Activated gamma-delta T cell treated with Interleukin-2 at 50 U/mL for 16 hours (primary cell): ENCODE data around the gene SGMS2.
"Not testable (repeated sequence)": the region's sequence is repeated elsewhere in the genome, so short reads cannot be mapped to it uniquely, and the experiment has no call there.

ENCODE experiments used
- DNase-seq: peaks from one replicate; pipeline ENCODE4 v3.0.0-alpha.2; 2020

SGMS2 gene

DNA sequence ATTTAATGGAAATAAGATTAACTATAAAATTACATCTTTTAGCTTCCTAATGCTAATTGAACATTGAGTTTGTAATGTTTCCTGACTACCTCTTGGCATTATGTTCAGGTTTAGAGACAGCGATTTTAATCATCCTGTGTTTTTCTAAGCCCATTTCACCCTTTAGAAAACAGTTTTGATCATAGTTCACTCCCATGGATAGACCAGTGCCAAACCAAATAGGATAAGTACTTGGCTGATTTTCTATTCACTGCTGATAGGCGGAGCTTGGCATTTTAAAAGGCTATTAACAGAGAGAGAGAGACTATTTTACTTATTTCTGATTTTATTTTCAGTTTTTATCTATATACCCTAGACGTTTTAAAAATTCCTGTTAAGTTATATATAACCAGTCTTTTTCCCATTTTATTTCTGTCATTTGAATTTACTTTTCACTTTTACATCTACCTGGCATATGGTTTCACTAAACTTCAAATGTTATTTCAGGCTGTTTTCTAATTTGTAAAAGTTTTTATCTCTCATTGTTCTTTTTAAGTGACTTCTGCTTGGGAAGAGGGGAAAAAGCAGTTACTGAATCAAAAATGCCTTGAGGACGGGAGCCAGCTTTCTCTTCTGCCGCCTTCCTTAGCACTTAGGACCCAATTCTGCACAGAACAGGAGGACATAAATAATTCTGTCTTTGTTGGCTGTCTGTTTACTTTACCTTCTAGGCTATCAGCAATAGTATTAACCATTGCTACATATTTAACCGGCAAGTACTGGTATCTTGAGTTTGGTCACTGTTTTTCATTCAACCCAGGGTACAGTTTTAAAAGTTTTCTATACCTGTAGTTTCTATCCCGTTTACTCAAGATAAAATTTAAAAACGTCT, 46.4 kb downstream of the SGMS2 start:
- no peak for DNase-seq

- no peak for DNase-seq
Observed at GRCh38 chr4:107874024-107874423, 49.3 kb downstream of the SGMS2 start.

- DNase-seq, result no peak
Observed at GRCh38 chr4:107876099-107876498, 51.4 kb downstream of the SGMS2 start.

DNA sequence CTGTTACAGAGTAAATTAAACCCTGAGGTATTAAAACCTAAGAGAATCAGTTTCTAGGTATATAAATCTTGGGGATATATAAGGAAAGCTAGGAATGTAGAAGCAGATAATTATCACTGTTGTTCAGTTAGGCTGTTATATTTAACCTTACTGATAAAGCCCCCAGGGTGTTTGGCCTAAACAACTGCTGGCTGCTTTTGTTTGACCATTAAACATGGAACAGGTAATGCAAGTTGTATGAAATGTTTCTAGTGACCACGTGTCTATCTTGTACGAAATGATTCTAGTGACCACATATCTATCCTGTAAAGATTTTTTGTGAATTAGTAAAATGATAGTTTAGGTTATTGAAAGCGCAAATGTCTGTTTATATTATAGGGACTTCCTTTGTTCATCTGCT, 52.6 kb downstream of the SGMS2 start:
- DNase-seq, result no peak

DNA sequence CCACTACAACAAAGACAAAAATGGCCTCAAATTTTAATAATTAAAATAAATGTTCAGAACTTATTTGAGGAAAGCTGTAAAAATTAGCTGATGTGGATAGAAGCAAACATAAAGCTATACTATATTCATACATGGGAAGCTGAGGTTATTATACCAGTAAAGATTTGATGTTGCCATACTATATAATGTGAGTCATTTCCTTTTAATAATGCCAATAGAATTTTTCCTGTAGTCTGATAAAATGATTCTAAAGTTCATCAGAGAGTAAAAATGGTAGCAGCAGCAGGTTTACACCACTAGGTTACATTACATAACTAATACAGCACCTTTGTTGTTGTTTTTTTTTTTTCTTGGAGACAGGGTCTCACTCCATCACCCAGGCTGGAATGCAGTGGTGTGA, 61.1 kb downstream of the SGMS2 start:
- no peak for DNase-seq

GRCh38 chr4:107888237-107888636, 63.5 kb downstream of the SGMS2 start:
- no peak for DNase-seq

DNA sequence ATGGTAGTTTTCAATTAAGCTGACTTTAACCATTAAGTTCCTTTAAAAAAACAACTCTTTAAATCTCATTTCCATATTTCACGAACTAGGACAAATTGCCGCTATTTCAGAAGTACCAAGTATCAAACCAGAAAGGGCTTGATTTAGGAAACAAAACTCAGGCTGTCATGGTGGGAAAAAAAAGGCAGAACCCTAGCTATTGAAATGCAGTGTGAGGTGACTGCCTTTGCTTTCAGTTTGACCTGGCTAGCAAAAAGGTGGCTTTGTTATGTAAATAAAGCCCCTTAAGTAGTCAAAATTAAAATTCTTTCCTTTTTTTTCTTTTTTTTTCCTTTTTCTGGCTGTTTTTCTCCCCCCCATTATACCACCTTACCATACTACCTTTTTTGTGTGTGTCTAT, 66.0 kb downstream of the SGMS2 start:
- no peak for DNase-seq

GRCh38 chr4:107891299-107891698, 66.6 kb downstream of the SGMS2 start:
- no peak for DNase-seq

DNA sequence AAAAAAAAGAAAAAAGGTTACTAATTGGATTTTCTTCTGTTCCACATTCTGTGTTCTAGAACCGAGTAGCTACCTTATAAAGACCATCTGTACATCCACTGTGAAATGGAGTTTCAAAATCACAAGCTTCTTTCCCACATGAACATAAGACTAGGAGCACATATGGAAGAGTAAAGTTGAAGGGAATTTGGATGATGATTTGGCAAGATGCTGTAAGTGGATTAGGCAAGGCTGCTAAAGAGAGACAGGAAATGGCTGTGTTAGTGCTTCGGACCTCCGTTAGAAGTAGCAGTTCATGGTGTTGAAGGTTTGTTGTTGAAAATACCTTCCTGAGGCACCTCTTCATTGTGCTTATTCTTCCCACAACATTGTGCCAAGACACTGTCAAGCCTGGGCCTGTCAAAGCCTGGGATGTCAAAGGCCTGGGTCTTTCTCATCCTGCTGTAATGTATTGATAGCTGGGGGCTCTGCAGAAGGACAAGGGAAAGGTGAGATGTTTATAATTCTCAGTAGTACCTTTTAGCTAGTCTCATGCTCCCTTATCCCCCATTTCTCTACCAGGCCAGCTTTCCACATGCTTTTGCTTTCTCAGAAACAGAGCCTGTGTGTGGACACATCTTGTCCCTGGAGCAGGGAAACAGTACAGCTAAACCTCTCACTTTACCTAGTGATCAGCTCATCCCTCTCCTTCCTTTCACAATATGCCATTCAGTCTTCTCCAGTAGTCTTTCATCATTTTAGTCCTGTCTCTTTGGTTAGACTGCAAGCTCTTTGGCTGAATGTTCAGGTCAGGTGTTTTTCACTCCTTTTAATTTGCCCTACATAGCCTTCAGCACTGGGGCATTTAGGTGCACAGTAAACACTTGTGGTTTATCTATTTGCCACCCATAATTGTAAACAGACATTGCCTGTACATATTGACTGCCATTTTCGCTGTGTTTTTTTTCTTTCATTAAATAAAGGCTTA, 68.7 kb downstream of the SGMS2 start:
- DNase-seq, result no peak

GRCh38 chr4:107894138-107894603, 69.4 kb downstream of the SGMS2 start:
- DNase-seq, result no peak

- no peak for DNase-seq
Observed at GRCh38 chr4:107896158-107896645, 71.5 kb downstream of the SGMS2 start.

- DNase-seq, result no peak
Observed at GRCh38 chr4:107896646-107897045, 71.9 kb downstream of the SGMS2 start.

DNA sequence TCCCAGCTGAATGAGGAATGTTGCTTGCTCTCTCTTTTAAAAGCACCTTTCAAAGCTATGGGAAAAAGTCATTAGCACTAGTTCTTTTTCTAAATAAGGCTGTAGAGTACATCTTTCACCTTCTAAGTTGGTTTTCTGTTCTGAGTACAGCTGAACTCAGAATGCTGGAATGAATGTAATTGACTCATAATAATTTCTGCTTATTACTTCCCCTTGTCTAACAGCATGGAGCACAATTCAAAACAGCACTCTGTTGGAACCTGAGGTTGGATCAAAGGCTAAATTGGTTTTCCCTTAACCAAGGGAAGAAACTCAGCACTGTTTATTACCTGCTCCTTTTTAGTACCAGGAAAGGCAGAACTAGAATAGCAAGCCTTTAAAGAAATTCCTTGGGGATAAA, 73.1 kb downstream of the SGMS2 start:
- no peak for DNase-seq

- no peak for DNase-seq
Observed at GRCh38 chr4:107900067-107900466, 75.3 kb downstream of the SGMS2 start.

GRCh38 chr4:107900508-107900907, 75.8 kb downstream of the SGMS2 start:
- DNase-seq, result no peak

DNA sequence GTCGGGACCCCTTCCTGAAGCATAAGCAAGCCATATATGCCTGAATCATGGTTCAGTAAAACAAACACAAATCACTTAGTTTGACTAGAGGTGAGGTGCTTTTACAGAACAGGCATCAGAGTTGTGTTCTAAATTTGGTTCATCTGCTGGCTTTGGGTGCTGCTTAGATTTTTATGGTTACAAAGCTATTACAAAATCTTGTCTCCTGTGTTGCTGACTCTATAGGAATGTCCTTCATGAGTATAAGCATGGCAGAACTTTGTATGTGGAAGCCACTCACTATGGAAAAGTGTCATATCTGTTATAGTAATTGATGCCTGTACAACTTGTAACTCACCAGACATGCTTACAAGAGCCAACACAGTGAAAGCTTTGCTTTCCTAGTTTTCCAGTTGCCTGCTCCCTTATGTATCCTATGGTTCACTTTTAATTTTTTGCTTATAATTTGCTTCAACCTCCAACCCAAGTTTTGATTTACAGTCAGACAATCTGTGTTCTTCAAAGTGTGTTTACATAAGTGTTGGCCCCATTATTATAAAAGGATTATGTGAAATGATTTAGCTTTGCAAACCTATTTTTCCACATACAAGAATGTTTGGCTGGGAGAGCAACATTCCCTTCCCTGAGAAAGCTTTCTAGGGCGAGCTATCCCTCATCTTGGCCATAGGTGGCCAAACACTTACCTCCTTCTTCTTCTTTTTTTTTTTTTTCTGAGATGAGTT, 76.6 kb downstream of the SGMS2 start:
- no peak for DNase-seq

DNA sequence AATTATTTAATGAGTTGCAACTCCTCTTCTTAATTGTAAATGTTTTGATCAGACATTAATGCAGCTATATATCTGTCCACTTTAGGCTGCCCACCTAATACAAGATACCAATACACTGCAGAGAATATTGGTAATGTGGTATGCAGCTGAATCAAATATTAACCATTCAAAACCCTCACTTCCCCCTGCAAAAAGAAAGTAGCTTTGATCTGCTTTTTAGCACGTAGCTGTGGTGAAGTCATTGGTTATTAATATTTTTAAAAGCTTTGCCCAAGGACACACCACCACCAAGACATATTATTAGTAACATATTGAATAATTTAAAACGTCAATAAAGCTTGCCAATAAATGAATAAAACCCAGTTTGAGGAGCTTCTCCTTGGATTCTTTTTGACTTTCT, 78.0 kb downstream of the SGMS2 start:
- no peak for DNase-seq

DNA sequence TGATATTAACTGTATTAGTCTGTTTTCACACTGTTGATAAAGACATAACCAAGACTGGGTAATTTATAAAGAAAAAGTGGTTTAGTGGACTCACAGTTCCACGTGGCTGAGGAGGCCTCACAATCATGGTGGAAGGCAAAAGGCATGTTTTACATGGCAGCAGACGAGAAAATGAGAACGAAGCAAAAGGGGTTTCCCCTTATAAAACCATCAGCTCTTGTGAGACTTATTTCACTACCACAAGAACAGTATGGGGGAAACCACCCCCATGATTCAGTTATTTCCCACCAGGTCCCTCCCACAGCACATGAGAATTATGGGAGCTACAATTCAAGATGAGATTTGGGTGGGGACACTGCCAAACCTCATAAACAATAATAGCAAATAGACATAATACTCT, 80.3 kb downstream of the SGMS2 start:
- not testable (repeated sequence) for DNase-seq

DNA sequence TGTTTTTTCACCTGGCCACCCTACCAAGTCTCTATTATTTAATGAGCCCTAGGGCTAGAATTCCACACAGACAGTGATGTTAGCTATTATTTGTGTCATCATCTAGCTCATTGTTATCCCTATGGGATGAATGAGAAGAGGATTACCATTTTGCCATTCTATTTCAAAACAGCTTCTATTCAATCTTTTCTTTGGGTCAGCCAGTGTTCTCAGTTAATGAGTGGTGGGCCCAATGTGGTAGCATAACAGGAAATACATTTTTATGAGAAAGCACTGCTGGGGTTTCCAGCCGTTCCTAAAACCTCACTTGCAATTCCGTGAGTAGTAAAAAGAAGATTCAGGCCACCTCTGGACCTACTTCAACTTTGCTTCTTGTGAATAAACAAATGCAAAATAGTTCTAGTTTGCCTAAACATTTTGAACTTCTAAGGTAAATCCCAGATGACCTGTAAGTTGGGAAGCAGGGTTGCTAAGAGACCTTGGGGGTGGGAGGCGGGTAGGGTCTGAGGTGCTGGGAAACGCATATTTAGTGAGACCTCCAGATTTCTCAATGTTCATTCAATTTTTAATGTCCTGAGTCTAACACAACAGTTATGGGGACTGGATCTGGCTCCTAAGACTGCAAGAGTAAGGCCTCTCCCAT, 81.8 kb downstream of the SGMS2 start:
- DNase-seq, result no peak

DNA sequence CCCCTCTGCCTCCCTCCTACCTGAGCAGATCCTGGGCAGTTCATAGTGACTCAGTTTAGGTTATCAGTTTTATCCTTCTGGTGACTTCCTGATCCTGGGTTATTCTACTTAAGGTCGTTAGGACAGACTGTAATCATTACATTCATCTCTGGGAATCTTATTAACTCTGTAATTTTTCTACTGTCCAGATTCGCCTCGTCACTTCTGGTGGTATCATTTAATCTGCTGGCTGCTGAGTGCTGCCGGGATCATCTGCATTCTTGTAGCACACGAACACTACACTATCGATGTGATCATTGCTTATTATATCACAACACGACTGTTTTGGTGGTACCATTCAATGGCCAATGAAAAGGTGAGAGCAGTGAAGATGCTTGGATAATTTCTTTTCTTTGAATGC, 83.6 kb downstream of the SGMS2 start:
- DNase-seq, result no peak

- DNase-seq, result peak; percentile 25
Observed at GRCh38 chr4:107913283-107913899, 88.7 kb downstream of the SGMS2 start.

DNA sequence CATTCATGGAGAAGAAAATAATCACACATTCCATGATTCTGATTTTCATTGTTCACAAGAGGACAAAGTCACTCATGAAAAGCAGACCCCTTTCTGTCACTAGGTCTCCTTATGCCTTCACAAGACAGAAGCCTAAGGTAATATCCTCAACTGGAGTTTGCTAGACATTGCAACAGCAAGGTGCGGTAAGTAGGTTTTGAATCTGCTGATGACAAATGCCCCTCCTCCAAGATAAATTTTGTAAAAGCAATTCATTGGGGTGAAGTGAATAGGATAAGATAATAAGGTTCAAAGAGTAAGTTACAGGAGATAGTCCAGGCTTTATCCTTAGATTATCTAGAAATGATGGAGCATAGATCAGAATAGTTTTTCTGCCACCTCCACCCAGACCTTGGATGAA, 90.5 kb downstream of the SGMS2 start:
- DNase-seq, result no peak
